Type B pancreatic cell (in vitro differentiated cells): ENCODE results near the gene UPF2. TPM values are rescaled to one million over a fixed set of nuclear protein-coding genes. Genes with fewer than 3 reads are reported as not detected.
"Not testable (repeated sequence)": the region's sequence is repeated elsewhere in the genome, so short reads cannot be mapped to it uniquely, and the experiment has no call there.

Experiments
- DNase-seq: peaks from one replicate; pipeline ENCODE4 v3.0.0; 2021; ENCODE audit warnings: mixed read lengths; ENCODE audit not compliant: unreplicated experiment; ENCODE audit errors: extremely low spot score
- H3K27ac Mint-ChIP-seq: 2 replicates; pipeline ENCODE4 v1.8.0; 2021; ENCODE audit warnings: mild to moderate bottlenecking, mixed read lengths
- H3K27me3 Mint-ChIP-seq: 2 replicates; pipeline ENCODE4 v1.8.0; 2021; ENCODE audit warnings: mixed read lengths
- H3K36me3 Mint-ChIP-seq: 2 replicates; pipeline ENCODE4 v1.8.0; 2021; ENCODE audit warnings: mixed read lengths
- H3K4me1 Mint-ChIP-seq: one replicate; pipeline ENCODE4 v1.8.0; 2021; ENCODE audit warnings: mixed read lengths; ENCODE audit not compliant: unreplicated experiment
- H3K4me3 Mint-ChIP-seq: 2 replicates; pipeline ENCODE4 v1.8.0; 2021; ENCODE audit warnings: mild to moderate bottlenecking, mixed read lengths
- H3K9me3 Mint-ChIP-seq: 2 replicates; pipeline ENCODE4 v1.8.0; 2021; ENCODE audit warnings: mixed read lengths
- total RNA-seq: library from RNA; stranded (reverse); gene quantifications from 2 replicates; pipeline ENCODE4 v1.2.1, GENCODE V29; 2021; ENCODE audit warnings: low replicate concordance
- TF ChIP-seq, protein P1 (sequence below): fragments of 200-600 bp; sonication (generic); conservative IDR thresholded peaks from 2 replicates; pipeline ENCODE4 v1.5.0; 2021; ENCODE audit warnings: antibody characterized with exemption, mild to moderate bottlenecking

Gene UPF2
- total RNA-seq, 1 donor from 2014 or later, result 21.8 TPM

DNA sequence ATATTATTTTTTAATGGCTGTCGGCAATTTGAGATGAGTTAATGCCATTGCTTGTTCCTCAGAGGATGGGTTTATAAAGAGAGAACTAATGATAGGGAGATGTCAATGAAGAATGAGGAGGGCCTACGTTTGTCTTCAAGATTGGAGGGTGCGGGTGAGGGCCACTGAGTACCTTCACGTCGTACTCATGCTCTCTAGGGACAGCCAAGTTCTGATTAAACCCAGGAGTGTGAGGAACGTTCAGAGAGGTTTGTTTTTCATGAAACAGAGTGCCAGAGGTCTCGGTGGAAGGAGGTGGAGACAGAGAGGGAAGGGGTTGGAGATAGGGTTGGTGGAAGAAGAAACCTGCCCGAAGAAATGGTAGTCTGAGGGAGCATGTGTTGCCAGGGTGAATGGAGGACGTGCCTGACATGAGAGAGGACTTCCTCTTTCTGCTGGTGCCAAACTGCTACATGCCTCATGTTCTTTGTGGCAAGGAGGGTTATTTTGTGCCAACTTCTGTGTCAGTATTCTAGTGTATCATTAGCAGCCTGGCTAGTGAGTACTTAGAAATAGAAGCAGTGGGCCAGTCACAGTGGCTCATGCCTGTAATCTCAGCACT, 35.1 kb upstream of the UPF2 start:
- H3K9me3 Mint-ChIP-seq, result no peaks in the 10 kb centered on the region
- H3K27me3 Mint-ChIP-seq, result no peaks in the 10 kb centered on the region
- TF ChIP-seq, protein P1, sequence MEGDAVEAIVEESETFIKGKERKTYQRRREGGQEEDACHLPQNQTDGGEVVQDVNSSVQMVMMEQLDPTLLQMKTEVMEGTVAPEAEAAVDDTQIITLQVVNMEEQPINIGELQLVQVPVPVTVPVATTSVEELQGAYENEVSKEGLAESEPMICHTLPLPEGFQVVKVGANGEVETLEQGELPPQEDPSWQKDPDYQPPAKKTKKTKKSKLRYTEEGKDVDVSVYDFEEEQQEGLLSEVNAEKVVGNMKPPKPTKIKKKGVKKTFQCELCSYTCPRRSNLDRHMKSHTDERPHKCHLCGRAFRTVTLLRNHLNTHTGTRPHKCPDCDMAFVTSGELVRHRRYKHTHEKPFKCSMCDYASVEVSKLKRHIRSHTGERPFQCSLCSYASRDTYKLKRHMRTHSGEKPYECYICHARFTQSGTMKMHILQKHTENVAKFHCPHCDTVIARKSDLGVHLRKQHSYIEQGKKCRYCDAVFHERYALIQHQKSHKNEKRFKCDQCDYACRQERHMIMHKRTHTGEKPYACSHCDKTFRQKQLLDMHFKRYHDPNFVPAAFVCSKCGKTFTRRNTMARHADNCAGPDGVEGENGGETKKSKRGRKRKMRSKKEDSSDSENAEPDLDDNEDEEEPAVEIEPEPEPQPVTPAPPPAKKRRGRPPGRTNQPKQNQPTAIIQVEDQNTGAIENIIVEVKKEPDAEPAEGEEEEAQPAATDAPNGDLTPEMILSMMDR, result no peak
- H3K4me3 Mint-ChIP-seq, result no peak overlapping the region
- DNase-seq, result no peak
- no peaks in the 10 kb centered on the region for H3K4me1 Mint-ChIP-seq
- H3K27ac Mint-ChIP-seq, result no peak overlapping the region
- H3K36me3 Mint-ChIP-seq, result peaks cover 15% of the 10 kb centered on the region

DNA sequence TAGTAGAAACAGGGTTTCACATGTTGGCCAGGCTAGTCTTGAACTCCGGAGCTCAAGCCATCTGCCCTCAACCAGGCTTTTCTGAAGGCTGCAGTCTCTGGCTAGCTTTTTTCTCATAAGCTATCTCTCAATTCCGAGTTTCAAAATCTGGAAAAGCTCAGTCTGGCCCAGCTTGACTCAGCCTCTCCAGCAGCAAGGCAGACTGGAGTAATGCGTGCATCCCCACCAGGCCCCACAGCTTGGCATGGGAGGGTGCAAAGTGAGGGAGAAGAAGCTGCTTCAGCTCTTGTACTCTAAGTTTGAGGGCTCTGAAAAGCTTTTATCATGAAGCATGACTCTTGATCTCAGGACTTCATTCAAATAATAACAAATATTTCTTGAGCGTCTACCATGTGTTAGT, 30.9 kb upstream of the UPF2 start:
- TF ChIP-seq, protein P1, result no peak
- Mint-ChIP-seq H3K27ac (no peak overlapping the region), H3K4me3 (no peak overlapping the region), H3K27me3 (no peaks in the 10 kb centered on the region), H3K4me1 (peaks cover 6% of the 10 kb centered on the region), H3K36me3 (peaks cover 6% of the 10 kb centered on the region), H3K9me3 (no peaks in the 10 kb centered on the region)
- no peak for DNase-seq

DNA sequence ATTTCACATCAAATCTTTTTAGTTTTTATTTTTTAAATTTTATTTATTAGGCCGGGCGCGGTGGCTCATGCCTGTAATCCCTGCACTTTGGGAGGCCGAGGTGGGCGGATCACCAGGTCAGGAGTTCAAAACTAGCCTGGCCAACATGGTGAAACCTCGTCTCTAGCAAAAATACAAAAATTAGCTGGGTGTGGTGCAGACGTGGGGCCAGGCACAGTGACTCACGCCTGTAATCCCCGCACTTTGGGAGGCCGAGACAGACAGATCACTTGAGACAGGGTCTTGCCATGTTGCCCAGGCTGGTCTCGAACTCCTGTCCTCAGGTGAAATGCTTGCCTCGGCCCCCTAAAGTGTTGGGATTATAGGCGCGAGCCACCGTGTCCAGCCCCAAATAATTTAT, 28.8 kb upstream of the UPF2 start:
- peak overlapping the region; percentile 14 for H3K4me3 Mint-ChIP-seq
- not testable (repeated sequence) for H3K36me3 Mint-ChIP-seq, H3K9me3 Mint-ChIP-seq, H3K27ac Mint-ChIP-seq, DNase-seq, H3K27me3 Mint-ChIP-seq, H3K4me1 Mint-ChIP-seq

DNA sequence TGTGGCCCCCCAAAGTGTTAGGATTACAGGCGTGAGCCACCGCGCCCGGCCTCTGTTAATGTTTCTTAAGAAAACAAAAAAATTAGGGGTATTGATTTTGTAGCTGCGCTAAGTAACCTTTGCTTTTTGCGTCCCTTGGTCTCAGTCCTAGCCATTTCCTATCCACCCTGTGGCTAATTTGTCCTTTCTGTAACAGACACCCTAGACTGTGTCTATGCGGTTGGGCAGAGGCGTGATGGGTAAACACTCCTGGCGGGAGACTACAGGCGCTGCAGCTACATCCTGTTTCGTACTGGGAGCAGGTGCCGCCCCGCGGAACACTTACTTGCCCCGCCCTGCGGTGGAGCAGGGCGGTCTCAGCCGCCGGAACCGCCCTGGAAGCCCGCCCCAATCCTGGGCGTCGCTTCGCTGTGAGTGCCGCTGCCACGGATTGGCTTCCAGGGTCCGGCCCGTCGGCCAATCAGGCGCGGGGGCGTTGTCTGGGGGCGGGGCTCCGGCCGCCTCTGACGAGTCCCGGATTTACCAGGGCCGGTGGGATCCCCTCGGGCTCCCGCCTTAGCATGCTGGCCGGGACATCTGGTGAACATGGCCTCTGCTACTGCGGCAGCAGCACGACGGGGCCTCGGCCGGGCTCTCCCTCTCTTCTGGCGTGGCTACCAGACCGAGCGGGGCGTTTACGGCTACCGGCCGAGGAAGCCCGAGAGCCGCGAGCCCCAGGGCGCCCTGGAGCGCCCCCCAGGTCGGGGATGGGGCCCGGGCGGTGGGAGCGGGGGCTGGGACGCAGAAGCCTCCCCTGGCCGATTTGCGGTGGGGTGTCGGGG, 26.1 kb upstream of the UPF2 start, which contains the start of gene DHTKD1:
TSS of gene DHTKD1 (plus strand) at position 506 of the 821 bp plus-strand sequence. CDS start at position 586, 80 bp downstream.
- peak within 1 kb of the TSS; percentile 85 for H3K27ac Mint-ChIP-seq
- no peaks in the 10 kb centered on the region for H3K9me3 Mint-ChIP-seq
- H3K4me1 Mint-ChIP-seq, result peaks cover 9% of the 10 kb centered on the region
- TF ChIP-seq, protein P1, result peak; percentile 71
- H3K27me3 Mint-ChIP-seq, result no peaks in the 10 kb centered on the region
- H3K36me3 Mint-ChIP-seq, result no peaks in the 10 kb centered on the region
- DNase-seq, result peak; percentile 100
- H3K4me3 Mint-ChIP-seq, result peak within 1 kb of the TSS; percentile 86

DNA sequence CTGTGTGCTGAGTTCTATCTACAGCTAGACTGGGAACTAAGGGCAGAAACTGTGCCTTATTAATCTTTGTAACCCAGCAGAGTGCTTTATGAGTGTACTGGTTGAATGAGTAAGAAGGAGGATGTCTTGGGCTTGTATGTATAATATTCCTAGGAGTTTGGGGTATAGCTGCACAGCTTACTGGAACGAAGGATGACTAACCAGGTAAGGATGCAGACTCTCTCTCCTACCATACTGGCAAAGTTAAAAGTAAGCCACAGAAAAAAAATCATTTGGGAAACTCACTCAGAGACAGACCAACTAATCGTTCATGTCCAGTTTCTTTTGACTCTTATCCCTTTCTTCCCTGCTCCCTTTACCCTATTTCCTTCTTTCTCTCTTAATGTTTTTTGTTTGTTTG, 24.7 kb upstream of the UPF2 start:
- H3K4me1 Mint-ChIP-seq, result peaks cover 9% of the 10 kb centered on the region
- peak overlapping the region; percentile 60 for H3K4me3 Mint-ChIP-seq
- TF ChIP-seq, protein P1, result no peak
- DNase-seq, result no peak
- no peak overlapping the region for H3K27ac Mint-ChIP-seq
- H3K27me3 Mint-ChIP-seq, result no peaks in the 10 kb centered on the region
- H3K36me3 Mint-ChIP-seq, result no peaks in the 10 kb centered on the region
- no peaks in the 10 kb centered on the region for H3K9me3 Mint-ChIP-seq

DNA sequence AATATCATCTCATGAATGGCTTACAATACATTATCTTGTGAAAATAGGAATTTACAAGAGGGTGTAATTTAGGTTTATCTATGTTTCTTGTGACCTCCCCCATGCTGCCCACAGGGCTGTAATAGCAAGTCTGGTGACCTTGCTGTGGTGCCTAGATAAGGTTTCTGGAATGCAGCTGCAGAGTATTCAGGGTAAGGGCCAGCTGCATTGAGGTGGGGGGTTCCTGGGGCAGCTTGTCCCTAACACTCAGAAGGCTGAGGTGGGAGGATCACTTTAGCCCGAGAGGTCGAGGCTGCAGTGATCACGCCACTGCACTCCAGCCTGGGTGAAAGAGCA, 20.8 kb upstream of the UPF2 start:
- Mint-ChIP-seq H3K36me3 (no peaks in the 10 kb centered on the region), H3K27ac (no peak overlapping the region), H3K4me1 (peaks cover 3% of the 10 kb centered on the region), H3K27me3 (no peaks in the 10 kb centered on the region), H3K9me3 (no peaks in the 10 kb centered on the region), H3K4me3 (no peak overlapping the region)
- TF ChIP-seq, protein P1, result no peak
- no peak for DNase-seq
